Keratinocyte (primary cell): Measurements from ENCODE around the gene CLIP4. TPM values are rescaled to one million over a fixed set of nuclear protein-coding genes. Genes with fewer than 3 reads are reported as not detected.
A peak's percentile ranks its signal among the peaks of the same experiment; 100 is the strongest.

Source experiments
- DNase-seq: peaks from one replicate; pipeline ENCODE4 v3.0.0-alpha.2; 2011; ENCODE audit warnings: low read depth, missing footprints, low spot score
- FAIRE-seq: peaks from 2 replicates; lab custom pipeline; 2011; peaks lifted over from hg19 to GRCh38; lab: Jason Lieb, UNC
- H2AFZ ChIP-seq: 2 replicates; pipeline ENCODE4 v1.6.0; 2012; ENCODE audit warnings: low read length, control low read depth, inconsistent platforms; ENCODE audit not compliant: control insufficient read depth
- H3K27ac ChIP-seq: 2 replicates; pipeline ENCODE4 v1.5.1; 2011; ENCODE audit warnings: low read length; ENCODE audit not compliant: control insufficient read depth, insufficient read depth
- H3K27me3 ChIP-seq: 3 replicates; pipeline ENCODE4 v1.6.0; 2011; ENCODE audit warnings: low read length; ENCODE audit not compliant: control insufficient read depth, insufficient read depth; ENCODE audit errors: extremely low read depth
- H3K36me3 ChIP-seq, 2 experiments: 2 replicates in 1 of 2; 3 replicates in 1 of 2; pipeline ENCODE4 v1.5.1; 2011; ENCODE audit warnings: low read length in 2 of 2, mild to moderate bottlenecking in 1 of 2; ENCODE audit not compliant: control insufficient read depth in 2 of 2, insufficient read depth in 2 of 2; ENCODE audit errors: extremely low read depth in 1 of 2
- H3K4me1 ChIP-seq: 3 replicates; pipeline ENCODE4 v1.5.1; 2011; ENCODE audit warnings: low read length; ENCODE audit not compliant: control insufficient read depth, insufficient read depth; ENCODE audit errors: extremely low read depth
- H3K4me2 ChIP-seq: 3 replicates; pipeline ENCODE4 v1.6.0; 2011; ENCODE audit warnings: low read depth, low read length; ENCODE audit not compliant: control insufficient read depth, insufficient read depth; ENCODE audit errors: extremely low read depth
- H3K4me3 ChIP-seq, 3 experiments: fragments of 200-600 bp in 1 of 3; sonication (generic) in 1 of 3; 2 replicates in 2 of 3; 3 replicates in 1 of 3; pipeline ENCODE4 v1.5.1; 2011 to 2016; ENCODE audit warnings: low read length in 3 of 3, mild to moderate bottlenecking in 3 of 3, control low read depth in 2 of 3, inconsistent platforms in 1 of 3, low read depth in 1 of 3, mixed read lengths in 1 of 3, mixed run types in 1 of 3, moderate library complexity in 1 of 3; ENCODE audit not compliant: control insufficient read depth in 2 of 3, insufficient read depth in 2 of 3; ENCODE audit errors: extremely low read depth in 1 of 3
- H3K79me2 ChIP-seq: 2 replicates; pipeline ENCODE4 v1.6.0; 2012; ENCODE audit warnings: low read length; ENCODE audit not compliant: control insufficient read depth, insufficient read depth
- H3K9ac ChIP-seq: 3 replicates; pipeline ENCODE4 v1.6.0; 2011; ENCODE audit warnings: low read length; ENCODE audit not compliant: control insufficient read depth, insufficient read depth; ENCODE audit errors: extremely low read depth
- H3K9me1 ChIP-seq: 3 replicates; pipeline ENCODE4 v1.6.0; 2011; ENCODE audit warnings: low read length; ENCODE audit not compliant: control insufficient read depth, insufficient read depth; ENCODE audit errors: extremely low read depth
- H3K9me3 ChIP-seq: 2 replicates; pipeline ENCODE4 v1.5.1; 2012; ENCODE audit warnings: low read depth, low read length; ENCODE audit not compliant: control insufficient read depth
- H4K20me1 ChIP-seq: 3 replicates; pipeline ENCODE4 v1.6.0; 2011; ENCODE audit warnings: low read length; ENCODE audit not compliant: control insufficient read depth, insufficient read depth; ENCODE audit errors: extremely low read depth
- CTCF ChIP-seq, 3 experiments: IDR thresholded peaks in 1 of 3; conservative IDR thresholded peaks in 1 of 3; optimal IDR thresholded peaks in 1 of 3; 2 replicates in 2 of 3; 3 replicates in 1 of 3; pipeline versions ENCODE3 to v1.5.1; 2011; ENCODE audit warnings: low read length in 3 of 3, mild to moderate bottlenecking in 3 of 3, moderate library complexity in 2 of 3, control low read depth in 1 of 3, inconsistent platforms in 1 of 3; ENCODE audit not compliant: insufficient read depth in 2 of 3; ENCODE audit errors: extremely low read depth in 1 of 3
- EZH2 ChIP-seq: IDR thresholded peaks from one replicate; pipeline ENCODE4 v1.6.1; 2012; ENCODE audit warnings: inconsistent platforms, mild to moderate bottlenecking, low read length, moderate library complexity
- dilution Hi-C: fragments of 300-500 bp; cut with MboI; formaldehyde crosslinking; loops from one replicate; pipeline ENCODE4 v1.7.0; 2020; ENCODE audit warnings: low sequenced_read_pairs; ENCODE audit not compliant: extremely low pct_ligation_motif_present
- polyA plus RNA-seq, 5 experiments: library from polyadenylated mRNA; depleted of rRNA in 3 of 5; stranded (reverse) in 3 of 5; stranded (forward) in 1 of 5; unstranded in 1 of 5; fragments of >200 nt; gene quantifications; 1 replicate in 1 of 5; 2 replicates in 3 of 5; 3 replicates in 1 of 5; pipeline versions ENCODE4 v1.2.1 to v1.2.3, GENCODE V29; 2011 to 2012; ENCODE audit warnings: missing spikeins in 2 of 5, low read depth in 1 of 5, low replicate concordance in 1 of 5

CLIP4 gene
- polyA plus RNA-seq, 1 donor (not counting 4 experiments of a cell fraction or from before 2014, with no cell fraction given) = 46.6 TPM

DNA sequence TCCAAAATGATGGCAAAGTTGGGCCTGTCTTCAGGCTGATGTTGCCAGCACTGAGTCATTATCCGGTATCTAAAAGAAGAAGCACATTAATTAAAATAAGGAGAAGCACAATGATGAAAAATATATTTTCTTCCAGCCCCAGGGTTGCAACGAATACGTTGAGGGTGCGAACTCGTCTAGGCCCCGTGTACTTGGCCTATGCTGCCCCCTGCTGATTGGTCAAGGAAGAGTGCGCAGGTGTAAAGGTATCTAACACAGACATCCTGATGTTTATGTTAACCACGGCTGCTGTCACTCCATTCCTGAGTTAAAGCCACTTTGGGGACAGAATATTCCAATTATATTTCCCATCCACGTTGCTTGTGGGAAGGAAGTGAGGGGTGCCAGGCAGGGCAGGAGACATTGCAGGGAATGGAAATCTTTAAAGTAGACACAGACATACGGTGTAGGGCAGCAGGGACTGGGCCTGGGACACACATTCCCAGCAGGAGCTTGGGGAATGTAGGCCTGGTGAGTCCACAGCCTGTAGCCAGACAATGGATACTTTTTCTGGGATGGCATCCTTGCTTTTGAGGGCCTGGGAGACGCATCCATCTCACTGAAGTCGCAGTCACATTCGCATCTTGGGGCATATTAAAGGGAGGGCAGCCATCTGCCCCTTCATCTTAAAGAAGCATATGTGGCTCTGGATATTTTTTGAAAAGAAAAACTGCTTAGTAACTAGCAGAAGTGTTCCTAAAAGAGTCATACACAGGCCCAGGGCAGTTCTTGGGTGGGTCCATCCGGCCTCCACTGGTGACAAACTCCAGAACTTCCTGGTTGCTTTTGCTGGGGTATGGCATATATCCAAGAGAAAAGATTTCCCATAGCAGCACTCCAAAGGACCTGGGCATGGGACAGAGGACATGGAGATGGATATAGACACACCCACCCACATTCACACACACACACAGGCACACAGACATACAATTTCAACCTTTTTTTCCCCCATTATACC, 81.9 kb downstream of the CLIP4 start:
- H3K36me3 ChIP-seq = peaks cover 0 to 2% of the 10 kb centered on the region in 2 experiments
- TF ChIP-seq CTCF (optimal IDR thresholded peaks at IDR 0.05 in 1 of 3, IDR thresholded peaks at IDR 0.05 in 1 of 3, conservative IDR thresholded peaks at IDR 0.05 in 1 of 3; ENCODE audit: extremely low read depth in 1 of 3, insufficient read depth in 2 of 3, low read length in 3 of 3) (peak; percentile 72 to 98 (median 85)), EZH2 (no peak)
- no peaks in the 10 kb centered on the region for H3K9me3 ChIP-seq
- H3K4me3 ChIP-seq = no peak overlapping the region
- DNase-seq (peak; percentile 38), FAIRE-seq (peak; percentile 70)
- no peaks in the 10 kb centered on the region for H3K4me1 ChIP-seq
- H3K4me2 ChIP-seq = no peak overlapping the region
- no peaks in the 10 kb centered on the region for H3K9me1 ChIP-seq
- no peaks in the 10 kb centered on the region for H4K20me1 ChIP-seq
- dilution Hi-C loops = loop anchor here (25.0 kb wide), 1 partner anchor 135 kb away; the partner anchor contains the start of gene PCARE
- H2AFZ ChIP-seq = no peak overlapping the region
- no peak overlapping the region for H3K27ac ChIP-seq
- H3K27me3 ChIP-seq = no peaks in the 10 kb centered on the region
- no peak overlapping the region for H3K9ac ChIP-seq
- H3K79me2 ChIP-seq = no peaks in the 10 kb centered on the region

DNA sequence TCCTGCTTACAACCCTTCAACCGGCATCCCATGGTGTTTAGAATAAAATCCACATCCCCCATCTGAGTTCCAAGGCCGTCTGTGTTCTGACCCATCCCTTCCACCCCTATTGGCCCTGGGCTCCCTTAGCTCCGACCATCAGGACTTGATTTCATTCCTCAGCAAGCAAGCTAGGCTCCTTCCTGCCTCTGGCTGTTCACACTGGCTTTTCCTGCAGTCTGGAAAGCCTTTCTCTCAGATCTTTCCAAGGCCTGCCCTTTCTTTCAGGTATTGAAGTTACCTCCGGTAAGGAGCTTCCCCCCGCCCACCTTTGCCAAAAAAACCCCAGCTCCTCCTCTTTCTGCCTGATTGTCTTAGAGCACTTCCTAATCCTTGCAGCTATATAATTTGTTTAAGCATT, 86.8 kb downstream of the CLIP4 start:
- H3K9ac ChIP-seq = no peak overlapping the region
- H3K27me3 ChIP-seq = no peaks in the 10 kb centered on the region
- H3K9me3 ChIP-seq = no peaks in the 10 kb centered on the region
- H2AFZ ChIP-seq = no peak overlapping the region
- H3K79me2 ChIP-seq = no peaks in the 10 kb centered on the region
- DNase-seq (no peak), FAIRE-seq (no peak)
- H3K27ac ChIP-seq = no peak overlapping the region
- dilution Hi-C loops = no loop called here
- no peak overlapping the region for H3K4me3 ChIP-seq
- TF ChIP-seq EZH2 = no peak
- TF ChIP-seq CTCF (optimal IDR thresholded peaks at IDR 0.05 in 1 of 3, IDR thresholded peaks at IDR 0.05 in 1 of 3, conservative IDR thresholded peaks at IDR 0.05 in 1 of 3; ENCODE audit: extremely low read depth in 1 of 3, insufficient read depth in 2 of 3, low read length in 3 of 3) = no peak
- no peak overlapping the region for H3K4me2 ChIP-seq
- no peaks in the 10 kb centered on the region for H3K9me1 ChIP-seq
- no peaks in the 10 kb centered on the region for H3K4me1 ChIP-seq
- no peaks in the 10 kb centered on the region for H4K20me1 ChIP-seq
- peaks cover 0 to 7% of the 10 kb centered on the region in 2 experiments for H3K36me3 ChIP-seq
